ENCODE data around the gene RNASE8. TPM values are rescaled to one million over a fixed set of nuclear protein-coding genes. Genes with fewer than 3 reads are reported as not detected.

Gene RNASE8
- total RNA-seq, 2 experiments from 2014 or later: not detected

DNA sequence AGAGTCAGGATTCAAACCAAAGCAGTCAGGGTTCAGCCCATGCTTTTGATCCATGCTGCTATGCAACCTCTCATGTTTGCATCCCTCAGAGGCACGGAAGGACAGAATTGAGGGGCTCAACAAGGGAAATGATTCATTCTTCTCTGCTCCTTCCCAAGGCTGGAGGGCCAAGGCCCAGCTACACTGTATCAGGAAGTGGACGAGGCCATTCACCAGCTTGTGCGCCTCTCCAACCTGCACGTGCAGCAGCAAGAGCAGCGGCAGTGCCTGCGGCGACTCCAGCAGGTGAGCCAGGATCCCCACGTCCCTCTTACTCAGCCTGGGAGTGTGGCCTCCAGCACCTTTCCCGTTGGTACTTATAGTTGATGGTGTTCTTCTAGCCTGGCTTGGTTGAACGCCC, 21.1 kb downstream of the RNASE8 start:
- H4K20me1 ChIP-seq (ENCODE audit: insufficient read depth, low read length): no peaks in the 10 kb centered on the region
- H3K9me3 ChIP-seq (ENCODE audit: low read length): no peaks in the 10 kb centered on the region
- H3K4me3 ChIP-seq (ENCODE audit: low read depth, low read length, poor library complexity, severe bottlenecking): no peak overlapping the region
- ChIA-PET POLR2A (interaction anchor here (2.1 kb wide), 1 partner anchor 8 kb away, joined by 6 read pairs; no protein-coding TSS in a partner anchor), CTCF (ENCODE audit: unreplicated experiment) (interaction anchor here (0.6 kb wide), 1 partner anchor 9 kb away, joined by 3 read pairs; the partner anchor contains the start of gene ARHGEF40)
- H3K4me1 ChIP-seq (ENCODE audit: insufficient read depth, low read length, poor library complexity, severe bottlenecking): no peaks in the 10 kb centered on the region
- TF ChIP-seq, protein P1, sequence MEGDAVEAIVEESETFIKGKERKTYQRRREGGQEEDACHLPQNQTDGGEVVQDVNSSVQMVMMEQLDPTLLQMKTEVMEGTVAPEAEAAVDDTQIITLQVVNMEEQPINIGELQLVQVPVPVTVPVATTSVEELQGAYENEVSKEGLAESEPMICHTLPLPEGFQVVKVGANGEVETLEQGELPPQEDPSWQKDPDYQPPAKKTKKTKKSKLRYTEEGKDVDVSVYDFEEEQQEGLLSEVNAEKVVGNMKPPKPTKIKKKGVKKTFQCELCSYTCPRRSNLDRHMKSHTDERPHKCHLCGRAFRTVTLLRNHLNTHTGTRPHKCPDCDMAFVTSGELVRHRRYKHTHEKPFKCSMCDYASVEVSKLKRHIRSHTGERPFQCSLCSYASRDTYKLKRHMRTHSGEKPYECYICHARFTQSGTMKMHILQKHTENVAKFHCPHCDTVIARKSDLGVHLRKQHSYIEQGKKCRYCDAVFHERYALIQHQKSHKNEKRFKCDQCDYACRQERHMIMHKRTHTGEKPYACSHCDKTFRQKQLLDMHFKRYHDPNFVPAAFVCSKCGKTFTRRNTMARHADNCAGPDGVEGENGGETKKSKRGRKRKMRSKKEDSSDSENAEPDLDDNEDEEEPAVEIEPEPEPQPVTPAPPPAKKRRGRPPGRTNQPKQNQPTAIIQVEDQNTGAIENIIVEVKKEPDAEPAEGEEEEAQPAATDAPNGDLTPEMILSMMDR (conservative IDR thresholded peaks at IDR 0.05; ENCODE audit: low read length): no peak
- no peak for TF ChIP-seq EZH2phosphoT487 (IDR thresholded peaks at IDR 0.05; ENCODE audit: borderline replicate concordance, low read depth, low read length)
- H3K36me3 ChIP-seq (ENCODE audit: insufficient read depth, low read length): no peaks in the 10 kb centered on the region
- no peak overlapping the region for H2AFZ ChIP-seq (ENCODE audit: low read length)
- BruUV-seq (replicated peaks): no TSS peak
- intact Hi-C loops (cut with micrococcal nuclease; ENCODE audit: unreplicated experiment): no loop called here
- no peaks in the 10 kb centered on the region for H3K9me2 ChIP-seq (ENCODE audit: insufficient read depth, low read length)
- no peak for DNase-seq (ENCODE audit: low spot score)
- no peaks in the 10 kb centered on the region for H3K79me2 ChIP-seq (ENCODE audit: insufficient read depth, low read depth, low read length)
- no peak overlapping the region for H3K27ac ChIP-seq (ENCODE audit: low read depth, low read length, poor library complexity, severe bottlenecking)
- no peak overlapping the region for H3K4me2 ChIP-seq (ENCODE audit: low read length)

DNA sequence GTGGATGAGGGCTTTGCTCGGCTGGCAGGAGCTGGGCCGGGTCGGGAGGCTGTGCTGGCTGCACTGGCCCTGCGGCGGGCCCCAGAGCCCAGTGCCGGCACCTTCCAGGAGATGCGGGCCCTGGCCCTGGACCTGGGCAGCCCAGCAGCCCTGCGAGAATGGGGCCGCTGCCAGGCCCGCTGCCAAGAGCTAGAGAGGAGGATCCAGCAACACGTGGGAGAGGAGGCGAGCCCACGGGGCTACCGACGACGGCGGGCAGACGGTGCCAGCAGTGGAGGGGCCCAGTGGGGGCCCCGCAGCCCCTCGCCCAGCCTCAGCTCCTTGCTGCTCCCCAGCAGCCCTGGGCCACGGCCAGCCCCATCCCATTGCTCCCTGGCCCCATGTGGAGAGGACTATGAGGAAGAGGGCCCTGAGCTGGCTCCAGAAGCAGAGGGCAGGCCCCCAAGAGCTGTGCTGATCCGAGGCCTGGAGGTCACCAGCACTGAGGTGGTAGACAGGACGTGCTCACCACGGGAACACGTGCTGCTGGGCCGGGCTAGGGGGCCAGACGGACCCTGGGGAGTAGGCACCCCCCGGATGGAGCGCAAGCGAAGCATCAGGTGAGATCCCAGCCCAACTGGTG, 24.0 kb downstream of the RNASE8 start:
- POLR2A ChIA-PET: no interaction called here
- Histone ChIP-seq H3K4me3 (ENCODE audit: low read depth, low read length, poor library complexity, severe bottlenecking) (no peak overlapping the region), H3K27ac (ENCODE audit: low read depth, low read length, poor library complexity, severe bottlenecking) (no peak overlapping the region), H3K9me2 (ENCODE audit: insufficient read depth, low read length) (no peaks in the 10 kb centered on the region), H2AFZ (ENCODE audit: low read length) (no peak overlapping the region), H3K36me3 (ENCODE audit: insufficient read depth, low read length) (no peaks in the 10 kb centered on the region), H3K4me1 (ENCODE audit: insufficient read depth, low read length, poor library complexity, severe bottlenecking) (no peaks in the 10 kb centered on the region), H3K4me2 (ENCODE audit: low read length) (no peak overlapping the region), H3K9me3 (ENCODE audit: low read length) (no peaks in the 10 kb centered on the region), H4K20me1 (ENCODE audit: insufficient read depth, low read length) (no peaks in the 10 kb centered on the region), H3K79me2 (ENCODE audit: insufficient read depth, low read depth, low read length) (no peaks in the 10 kb centered on the region)
- intact Hi-C loops (cut with micrococcal nuclease; ENCODE audit: unreplicated experiment): no loop called here
- BruUV-seq (replicated peaks): no TSS peak
- CTCF ChIA-PET (ENCODE audit: unreplicated experiment): no interaction called here
- no peak for DNase-seq (ENCODE audit: low spot score)
- no peak for TF ChIP-seq EZH2phosphoT487 (IDR thresholded peaks at IDR 0.05; ENCODE audit: borderline replicate concordance, low read depth, low read length)
- TF ChIP-seq, protein P1 (conservative IDR thresholded peaks at IDR 0.05; ENCODE audit: low read length): no peak

DNA sequence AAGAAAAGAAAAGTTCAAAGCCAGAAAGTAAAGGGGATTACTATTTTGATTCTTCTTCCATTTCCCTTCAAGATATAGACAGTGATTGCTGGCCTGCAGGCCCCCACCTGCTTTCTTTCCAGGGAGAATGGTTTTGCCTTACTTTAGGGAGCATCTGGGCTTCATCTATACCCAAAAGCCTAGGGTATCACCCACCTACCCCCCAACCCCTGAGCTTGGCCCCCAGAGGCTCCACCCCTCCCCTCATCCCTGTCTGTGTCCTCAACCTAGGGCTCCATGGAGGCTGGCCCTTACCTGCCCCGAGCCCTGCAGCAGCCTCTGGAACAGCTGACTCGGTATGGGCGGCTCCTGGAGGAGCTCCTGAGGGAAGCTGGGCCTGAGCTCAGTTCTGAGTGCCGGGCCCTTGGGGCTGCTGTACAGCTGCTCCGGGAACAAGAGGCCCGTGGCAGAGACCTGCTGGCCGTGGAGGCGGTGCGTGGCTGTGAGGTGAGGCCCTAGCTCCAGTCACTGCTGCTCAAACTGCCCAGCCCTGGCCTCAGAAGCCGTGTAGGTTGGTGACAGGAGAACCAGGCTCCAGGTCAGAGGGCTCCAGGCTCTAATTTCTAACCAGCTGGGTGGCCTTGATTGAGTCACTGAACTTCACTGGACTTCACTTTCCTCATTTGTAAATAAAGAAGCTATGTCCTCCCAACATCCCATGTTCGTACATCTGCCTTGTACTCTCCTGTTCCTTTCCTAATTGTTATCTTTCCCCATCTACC, 26.1 kb downstream of the RNASE8 start:
- no peaks in the 10 kb centered on the region for H3K79me2 ChIP-seq (ENCODE audit: insufficient read depth, low read depth, low read length)
- intact Hi-C loops (cut with micrococcal nuclease; ENCODE audit: unreplicated experiment): no loop called here
- no peak overlapping the region for H3K4me2 ChIP-seq (ENCODE audit: low read length)
- no TSS peak for BruUV-seq (replicated peaks)
- H3K9me3 ChIP-seq (ENCODE audit: low read length): no peaks in the 10 kb centered on the region
- no peak for DNase-seq (ENCODE audit: low spot score)
- H3K4me1 ChIP-seq (ENCODE audit: insufficient read depth, low read length, poor library complexity, severe bottlenecking): peaks cover 11% of the 10 kb centered on the region
- H3K9me2 ChIP-seq (ENCODE audit: insufficient read depth, low read length): no peaks in the 10 kb centered on the region
- H3K27ac ChIP-seq (ENCODE audit: low read depth, low read length, poor library complexity, severe bottlenecking): no peak overlapping the region
- H2AFZ ChIP-seq (ENCODE audit: low read length): no peak overlapping the region
- no peak overlapping the region for H3K4me3 ChIP-seq (ENCODE audit: low read depth, low read length, poor library complexity, severe bottlenecking)
- H4K20me1 ChIP-seq (ENCODE audit: insufficient read depth, low read length): no peaks in the 10 kb centered on the region
- ChIA-PET CTCF (ENCODE audit: unreplicated experiment) (no interaction called here), POLR2A (interaction anchor here (1.0 kb wide), 1 partner anchor 13 kb away, joined by 3 read pairs; the partner anchor contains the start of gene ARHGEF40)
- TF ChIP-seq EZH2phosphoT487 (IDR thresholded peaks at IDR 0.05; ENCODE audit: borderline replicate concordance, low read depth, low read length): no peak
- TF ChIP-seq, protein P1 (conservative IDR thresholded peaks at IDR 0.05; ENCODE audit: low read length): no peak
- H3K36me3 ChIP-seq (ENCODE audit: insufficient read depth, low read length): no peaks in the 10 kb centered on the region

All from OCI-LY7 (cell line).